GM12872 (cell line): Measurements from ENCODE around the gene GATC.

Source experiments
- TF ChIP-seq, protein P1 (sequence below): IDR thresholded peaks from 3 replicates; pipeline ENCODE4 v1.5.1; 2011; ENCODE audit warnings: low read depth, mild to moderate bottlenecking, low read length, moderate library complexity; ENCODE audit not compliant: insufficient read depth

The GATC gene

DNA sequence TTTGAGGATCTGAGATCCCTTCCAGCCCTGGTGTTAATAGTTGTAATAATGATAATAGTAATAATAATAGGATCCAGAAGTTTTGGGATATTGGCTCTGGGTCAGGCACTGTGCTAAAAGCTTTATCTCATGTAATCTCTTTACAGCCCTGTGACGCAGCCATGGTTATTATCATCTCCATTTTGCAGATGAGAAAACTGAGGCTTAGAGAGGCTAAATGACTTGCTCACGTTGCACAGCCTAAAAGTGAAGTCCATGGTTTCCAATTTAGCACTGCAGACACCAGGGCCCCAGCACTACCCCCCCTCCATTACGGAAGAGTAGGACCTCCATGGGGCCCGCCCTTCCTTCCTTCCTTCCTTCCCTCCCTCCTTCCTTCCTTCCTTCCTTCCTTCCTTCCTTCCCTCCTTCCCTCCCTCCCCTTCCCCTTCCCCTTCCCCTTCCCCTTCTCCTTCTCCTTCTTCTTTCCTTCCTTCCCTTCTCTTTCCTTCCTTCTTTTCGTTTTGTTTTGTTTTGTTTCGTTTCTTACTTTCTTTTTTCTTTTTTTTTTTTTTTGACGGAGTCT lies 23.3 kb upstream of the GATC start:
- TF ChIP-seq, protein P1, sequence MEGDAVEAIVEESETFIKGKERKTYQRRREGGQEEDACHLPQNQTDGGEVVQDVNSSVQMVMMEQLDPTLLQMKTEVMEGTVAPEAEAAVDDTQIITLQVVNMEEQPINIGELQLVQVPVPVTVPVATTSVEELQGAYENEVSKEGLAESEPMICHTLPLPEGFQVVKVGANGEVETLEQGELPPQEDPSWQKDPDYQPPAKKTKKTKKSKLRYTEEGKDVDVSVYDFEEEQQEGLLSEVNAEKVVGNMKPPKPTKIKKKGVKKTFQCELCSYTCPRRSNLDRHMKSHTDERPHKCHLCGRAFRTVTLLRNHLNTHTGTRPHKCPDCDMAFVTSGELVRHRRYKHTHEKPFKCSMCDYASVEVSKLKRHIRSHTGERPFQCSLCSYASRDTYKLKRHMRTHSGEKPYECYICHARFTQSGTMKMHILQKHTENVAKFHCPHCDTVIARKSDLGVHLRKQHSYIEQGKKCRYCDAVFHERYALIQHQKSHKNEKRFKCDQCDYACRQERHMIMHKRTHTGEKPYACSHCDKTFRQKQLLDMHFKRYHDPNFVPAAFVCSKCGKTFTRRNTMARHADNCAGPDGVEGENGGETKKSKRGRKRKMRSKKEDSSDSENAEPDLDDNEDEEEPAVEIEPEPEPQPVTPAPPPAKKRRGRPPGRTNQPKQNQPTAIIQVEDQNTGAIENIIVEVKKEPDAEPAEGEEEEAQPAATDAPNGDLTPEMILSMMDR: no peak

DNA sequence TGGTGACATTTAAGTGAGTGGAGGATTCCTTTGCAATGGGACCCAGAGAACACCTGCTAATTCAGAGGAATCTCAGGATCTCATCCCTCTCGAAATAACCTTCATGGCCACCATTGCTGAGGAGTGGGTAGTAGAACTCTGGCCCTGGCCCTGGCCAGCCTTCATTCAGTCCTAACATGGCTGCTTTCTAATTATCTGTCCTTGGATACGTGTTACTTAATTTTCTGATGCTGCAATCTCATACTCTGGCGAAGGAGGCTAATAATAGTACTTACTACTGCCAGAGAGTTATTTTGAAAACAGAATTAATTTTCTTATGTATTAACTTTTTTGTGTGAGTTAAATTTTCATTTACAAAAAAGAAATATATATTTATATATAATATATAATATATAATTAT lies 20.4 kb upstream of the GATC start:
- TF ChIP-seq, protein P1: no peak

DNA sequence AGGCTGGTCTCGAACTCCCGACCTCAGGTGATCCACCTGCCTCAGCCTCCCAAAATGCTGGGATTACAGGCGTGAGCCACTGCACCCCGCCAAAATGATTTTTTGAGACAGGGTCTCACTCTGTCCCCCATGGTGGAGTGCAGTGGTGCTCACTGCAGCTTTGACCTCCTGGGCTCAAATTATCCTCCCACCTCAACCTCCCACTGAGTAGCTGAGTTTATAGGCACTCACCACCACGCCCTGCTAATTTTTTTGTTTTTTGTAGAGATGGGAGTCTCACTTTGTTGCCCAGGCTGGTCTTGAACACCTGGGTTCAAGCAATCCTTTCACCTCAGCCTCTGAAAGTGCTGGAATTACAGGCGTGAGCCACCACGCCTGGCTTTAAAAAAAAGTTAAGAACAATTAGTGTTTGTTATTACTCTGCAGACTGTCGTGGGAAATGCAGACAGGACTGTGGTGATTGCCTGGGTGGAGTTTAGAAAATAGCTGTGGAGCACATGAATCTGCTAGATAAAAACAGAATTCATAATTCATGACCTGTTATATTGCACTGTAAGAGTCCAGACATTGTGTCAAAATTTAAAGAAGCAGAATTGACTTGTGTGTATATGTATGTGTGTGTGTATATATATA lies 17.5 kb upstream of the GATC start:
- TF ChIP-seq, protein P1: no peak

DNA sequence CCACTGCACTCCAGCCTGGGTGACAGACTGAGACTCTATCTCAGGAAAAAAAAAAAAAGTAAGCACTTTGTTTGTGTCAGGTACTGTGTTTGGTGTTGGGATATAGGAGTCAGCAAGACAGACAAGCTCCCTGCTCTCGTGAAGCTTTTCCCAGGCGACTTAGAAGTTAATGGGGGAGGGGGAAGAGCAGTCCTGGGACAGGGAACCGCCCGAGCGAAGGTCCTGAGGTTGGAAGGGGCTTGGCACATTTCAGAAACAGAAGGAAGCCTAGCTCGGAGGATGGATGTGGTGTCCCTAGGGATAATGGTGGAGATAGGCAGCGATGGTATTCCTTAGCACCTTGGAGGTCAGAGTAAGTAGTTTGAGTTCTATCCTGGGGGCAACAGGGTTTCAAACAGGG lies 16.9 kb upstream of the GATC start:
- TF ChIP-seq, protein P1: no peak

DNA sequence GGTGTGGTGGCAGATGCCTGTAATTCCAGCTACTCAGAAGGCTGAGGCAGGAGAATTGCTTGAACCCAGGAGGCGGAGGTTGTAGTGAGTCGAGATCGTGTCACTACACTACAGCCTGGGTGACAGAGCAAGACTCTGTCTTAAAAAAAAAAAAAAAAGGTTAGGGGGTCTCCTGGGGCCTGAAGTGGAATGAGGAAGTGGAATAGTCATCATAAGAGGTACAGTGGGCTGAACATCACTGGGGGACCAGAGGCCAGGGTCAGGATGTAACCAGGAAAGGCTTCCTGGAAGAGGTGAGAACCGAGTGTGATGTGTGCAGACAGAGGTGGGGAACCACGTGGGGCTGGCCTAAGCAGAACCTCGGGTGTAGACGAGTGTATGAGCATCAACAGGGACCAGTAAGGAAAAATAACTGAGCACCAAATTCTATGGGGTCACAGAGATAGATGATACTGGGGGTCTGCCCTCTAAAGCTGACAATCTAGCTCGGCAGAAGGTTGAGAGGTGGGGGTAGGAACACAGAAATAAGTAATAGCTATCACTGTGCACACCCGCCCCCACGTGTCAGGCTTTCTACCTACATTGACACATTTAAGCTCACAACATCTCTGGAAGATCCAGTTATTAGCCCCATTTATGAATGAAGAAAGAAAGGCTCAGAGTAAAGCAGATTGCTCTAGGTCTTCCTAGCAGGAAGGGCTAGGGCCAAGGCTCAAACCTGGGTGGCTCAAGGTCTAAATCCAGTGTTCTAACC lies 13.3 kb upstream of the GATC start:
- TF ChIP-seq, protein P1: no peak

DNA sequence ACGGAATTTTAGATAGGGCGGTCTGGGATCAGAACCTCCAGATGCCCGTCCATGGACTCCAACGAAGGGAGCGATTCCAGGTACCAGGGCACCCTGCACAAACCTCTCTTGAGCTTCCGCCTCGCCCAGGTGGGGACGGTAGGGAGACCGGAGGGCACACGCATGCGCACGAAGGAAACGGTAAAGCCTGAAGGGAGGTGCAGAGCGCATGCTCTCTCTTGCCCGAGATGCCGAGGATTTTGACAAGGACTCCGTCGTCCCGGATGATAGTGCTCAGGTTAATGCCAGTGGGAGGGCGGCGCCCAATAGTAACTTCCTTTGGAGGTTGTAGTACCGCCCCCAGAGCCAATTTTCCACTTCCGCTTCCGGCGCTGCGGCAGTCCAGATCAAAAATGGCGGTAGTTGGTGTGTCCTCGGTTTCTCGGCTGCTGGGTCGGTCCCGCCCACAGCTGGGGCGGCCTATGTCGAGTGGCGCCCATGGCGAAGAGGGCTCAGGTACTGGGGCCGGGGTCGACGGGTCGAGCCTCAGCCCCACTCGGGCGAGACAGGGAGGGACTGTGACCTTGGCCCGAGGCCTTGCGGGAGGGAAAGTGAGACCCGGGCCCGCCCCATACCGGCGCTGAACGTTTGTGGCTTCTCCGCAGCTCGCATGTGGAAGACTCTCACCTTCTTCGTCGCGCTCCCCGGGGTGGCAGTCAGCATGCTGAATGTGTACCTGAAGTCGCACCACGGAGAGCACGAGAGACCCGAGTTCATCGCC lies 8.3 kb upstream of the GATC start, which contains the start of gene COX6A1:
Gene COX6A1 (plus strand): TSS at position 379 of the 760 bp plus-strand sequence. CDS start 14 bp downstream, at position 393.
- TF ChIP-seq, protein P1: peak; percentile 30; the same call in 1 of the 3 replicates
